ENCODE measurements around the gene RPL28.

RPL28 gene

DNA sequence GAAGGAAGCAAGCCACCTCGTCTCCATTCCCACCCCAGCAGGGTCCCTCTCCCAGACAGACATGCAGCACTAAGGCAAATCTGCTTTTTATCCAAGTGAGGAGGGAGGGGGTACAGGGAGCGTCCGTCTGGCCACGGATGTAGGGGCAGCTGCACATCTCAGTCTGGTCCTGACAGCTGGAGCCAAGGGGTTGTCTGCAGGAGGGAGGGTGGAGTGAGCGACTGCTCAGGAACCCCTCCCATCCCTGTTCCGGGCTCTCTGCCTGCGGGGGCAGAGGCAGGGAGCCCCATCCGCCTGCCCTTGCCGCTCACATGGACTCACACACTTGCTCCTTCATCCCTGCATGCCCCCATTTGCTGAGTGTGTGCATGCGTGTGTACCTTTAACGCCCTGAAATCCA is 6.6 kb upstream of the RPL28 start:
- peaks cover 7% of the 10 kb centered on the region for H3K27me3 ChIP-seq (ENCODE audit: low read depth, low read length)
- H3K9me3 ChIP-seq (ENCODE audit: control insufficient read depth in 1 of 2, low read length in 2 of 2), result no peaks in the 10 kb centered on the region
- H3K4me1 ChIP-seq (ENCODE audit: control insufficient read depth in 1 of 2, insufficient read depth in 2 of 2, low read length in 2 of 2), result peaks cover 0 to 10% of the 10 kb centered on the region in 2 donors
- H3K36me3 ChIP-seq (ENCODE audit: control insufficient read depth in 1 of 2, insufficient read depth in 2 of 2, low read length in 2 of 2), result no peaks in the 10 kb centered on the region
- H3K27ac ChIP-seq (ENCODE audit: low read length), result no peak overlapping the region
- H3K4me3 ChIP-seq (ENCODE audit: low read depth in 1 of 2, low read length in 2 of 2), result no peak overlapping the region

DNA sequence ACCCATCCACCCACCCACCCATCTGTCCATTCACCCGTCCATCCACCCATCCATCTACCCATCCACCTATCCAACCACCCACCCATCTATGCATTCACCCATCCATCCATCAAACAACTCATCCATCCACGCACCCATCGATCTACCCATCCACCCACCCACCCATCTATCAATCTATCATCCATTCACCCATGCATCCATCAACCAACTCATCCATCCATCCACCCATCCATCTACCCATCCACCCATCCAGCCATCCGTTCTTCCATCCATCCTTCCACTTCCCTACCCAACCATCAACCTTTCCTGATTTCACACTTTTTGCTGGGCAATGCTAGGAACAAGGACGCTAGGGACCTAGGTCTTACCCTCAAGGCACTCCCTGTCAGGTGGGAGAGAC is 3.7 kb upstream of the RPL28 start:
- Histone ChIP-seq H3K27me3 (ENCODE audit: low read depth, low read length) (peaks cover 6% of the 10 kb centered on the region), H3K9me3 (ENCODE audit: control insufficient read depth in 1 of 2, low read length in 2 of 2) (no peaks in the 10 kb centered on the region), H3K36me3 (ENCODE audit: control insufficient read depth in 1 of 2, insufficient read depth in 2 of 2, low read length in 2 of 2) (peaks cover 0 to 3% of the 10 kb centered on the region in 2 donors), H3K27ac (ENCODE audit: low read length) (no peak overlapping the region), H3K4me1 (ENCODE audit: control insufficient read depth in 1 of 2, insufficient read depth in 2 of 2, low read length in 2 of 2) (peaks cover 8 to 24% of the 10 kb centered on the region in 2 donors), H3K4me3 (ENCODE audit: low read depth in 1 of 2, low read length in 2 of 2) (no peak overlapping the region)

DNA sequence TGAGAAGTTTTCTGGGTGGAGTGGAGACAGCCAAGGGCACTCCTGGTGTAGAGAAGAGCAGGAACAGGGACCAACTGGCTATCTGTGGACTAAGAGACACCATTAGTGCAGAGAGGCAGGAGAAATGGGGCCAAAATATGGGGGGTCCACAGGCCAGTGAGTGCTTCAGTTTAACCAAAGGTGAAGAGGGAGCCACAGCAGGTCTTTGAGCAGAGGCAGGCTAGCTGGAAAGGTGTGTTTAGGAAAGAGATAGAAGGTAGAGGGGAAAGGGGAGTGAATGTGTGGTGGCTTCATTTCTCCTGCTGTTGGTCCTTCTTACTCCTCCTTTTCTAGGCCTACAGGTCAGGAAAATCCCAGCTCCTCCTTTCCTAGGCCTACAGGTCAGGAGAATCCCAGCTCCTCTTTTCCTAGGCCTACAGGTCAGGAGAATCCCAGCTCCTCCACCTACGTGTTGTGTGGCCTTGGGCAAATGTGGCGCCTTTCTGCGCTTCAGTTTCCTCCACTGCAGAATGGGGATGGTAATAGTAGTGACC is 3.1 kb upstream of the RPL28 start:
- H3K4me3 ChIP-seq (ENCODE audit: low read depth in 1 of 2, low read length in 2 of 2), result no peak overlapping the region
- peaks cover 4% of the 10 kb centered on the region for H3K27me3 ChIP-seq (ENCODE audit: low read depth, low read length)
- no peaks in the 10 kb centered on the region for H3K9me3 ChIP-seq (ENCODE audit: control insufficient read depth in 1 of 2, low read length in 2 of 2)
- H3K4me1 ChIP-seq (ENCODE audit: control insufficient read depth in 1 of 2, insufficient read depth in 2 of 2, low read length in 2 of 2), result peaks cover 14 to 29% of the 10 kb centered on the region in 2 donors
- no peak overlapping the region for H3K27ac ChIP-seq (ENCODE audit: low read length)
- H3K36me3 ChIP-seq (ENCODE audit: control insufficient read depth in 1 of 2, insufficient read depth in 2 of 2, low read length in 2 of 2), result peaks cover 0 to 3% of the 10 kb centered on the region in 2 donors

GRCh38 chr19:55383279-55384130 is 2.2 kb upstream of the RPL28 start:
- Histone ChIP-seq H3K27me3 (ENCODE audit: low read depth, low read length) (no peaks in the 10 kb centered on the region), H3K9me3 (ENCODE audit: control insufficient read depth in 1 of 2, low read length in 2 of 2) (no peaks in the 10 kb centered on the region), H3K27ac (ENCODE audit: low read length) (no peak overlapping the region), H3K36me3 (ENCODE audit: control insufficient read depth in 1 of 2, insufficient read depth in 2 of 2, low read length in 2 of 2) (peaks cover 3 to 12% of the 10 kb centered on the region in 2 donors), H3K4me1 (ENCODE audit: control insufficient read depth in 1 of 2, insufficient read depth in 2 of 2, low read length in 2 of 2) (peaks cover 21 to 34% of the 10 kb centered on the region in 2 donors), H3K4me3 (ENCODE audit: low read depth in 1 of 2, low read length in 2 of 2) (peak overlapping the region in 1 of 2 donors; percentile 97)

DNA sequence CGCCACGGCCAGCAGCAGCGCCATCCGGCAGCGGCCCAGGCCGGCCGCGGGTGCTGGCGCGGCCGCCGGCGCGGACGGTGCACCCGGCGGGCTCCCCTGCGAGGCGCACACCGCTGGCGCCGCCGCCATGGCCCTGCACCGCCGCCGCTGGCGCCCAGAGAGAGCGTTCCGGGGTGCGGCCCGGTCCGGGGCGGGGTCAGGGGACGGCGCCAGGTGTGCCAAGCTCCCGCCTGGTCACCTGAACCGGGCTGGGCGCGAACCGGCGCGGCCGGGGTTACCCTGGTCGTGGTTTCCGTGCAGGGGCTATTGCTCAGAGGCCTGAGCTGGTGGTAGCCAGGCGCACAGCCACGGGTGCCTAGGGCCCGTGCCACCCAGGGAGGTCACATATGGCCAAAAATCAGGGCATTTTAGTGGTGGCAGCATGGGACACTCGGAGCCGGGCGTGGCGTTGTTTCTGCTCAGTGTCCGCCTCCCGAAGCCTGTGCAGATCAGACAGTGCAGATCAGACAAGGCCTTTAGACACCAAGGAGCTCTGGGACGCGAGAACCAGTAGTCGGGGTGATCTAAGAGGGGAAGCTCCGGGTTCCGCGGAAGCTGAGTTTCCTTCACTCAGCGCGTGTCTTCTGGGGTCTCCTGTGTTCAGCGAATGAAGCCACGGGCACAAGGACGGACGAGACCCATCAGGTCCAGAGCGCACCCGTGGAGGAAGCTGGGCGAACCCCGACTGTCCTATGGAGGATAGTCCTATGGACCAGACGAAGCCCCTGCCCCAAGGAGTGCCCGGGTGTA is 1.4 kb upstream of the RPL28 start, which contains the start of gene TMEM238:
Gene TMEM238, minus strand, starts transcription at position 162 of the 789 bp plus-strand sequence. Its CDS starts 33 bp downstream, at position 129.
- Histone ChIP-seq H3K9me3 (ENCODE audit: control insufficient read depth in 1 of 2, low read length in 2 of 2) (no peaks in the 10 kb centered on the region), H3K27ac (ENCODE audit: low read length) (peak within 1 kb of the TSS; percentile 99), H3K4me3 (ENCODE audit: low read depth in 1 of 2, low read length in 2 of 2) (peak within 1 kb of the TSS; percentile 92 to 97), H3K27me3 (ENCODE audit: low read depth, low read length) (no peaks in the 10 kb centered on the region), H3K36me3 (ENCODE audit: control insufficient read depth in 1 of 2, insufficient read depth in 2 of 2, low read length in 2 of 2) (peaks cover 12 to 20% of the 10 kb centered on the region in 2 donors), H3K4me1 (ENCODE audit: control insufficient read depth in 1 of 2, insufficient read depth in 2 of 2, low read length in 2 of 2) (peaks cover 24 to 39% of the 10 kb centered on the region in 2 donors)

DNA sequence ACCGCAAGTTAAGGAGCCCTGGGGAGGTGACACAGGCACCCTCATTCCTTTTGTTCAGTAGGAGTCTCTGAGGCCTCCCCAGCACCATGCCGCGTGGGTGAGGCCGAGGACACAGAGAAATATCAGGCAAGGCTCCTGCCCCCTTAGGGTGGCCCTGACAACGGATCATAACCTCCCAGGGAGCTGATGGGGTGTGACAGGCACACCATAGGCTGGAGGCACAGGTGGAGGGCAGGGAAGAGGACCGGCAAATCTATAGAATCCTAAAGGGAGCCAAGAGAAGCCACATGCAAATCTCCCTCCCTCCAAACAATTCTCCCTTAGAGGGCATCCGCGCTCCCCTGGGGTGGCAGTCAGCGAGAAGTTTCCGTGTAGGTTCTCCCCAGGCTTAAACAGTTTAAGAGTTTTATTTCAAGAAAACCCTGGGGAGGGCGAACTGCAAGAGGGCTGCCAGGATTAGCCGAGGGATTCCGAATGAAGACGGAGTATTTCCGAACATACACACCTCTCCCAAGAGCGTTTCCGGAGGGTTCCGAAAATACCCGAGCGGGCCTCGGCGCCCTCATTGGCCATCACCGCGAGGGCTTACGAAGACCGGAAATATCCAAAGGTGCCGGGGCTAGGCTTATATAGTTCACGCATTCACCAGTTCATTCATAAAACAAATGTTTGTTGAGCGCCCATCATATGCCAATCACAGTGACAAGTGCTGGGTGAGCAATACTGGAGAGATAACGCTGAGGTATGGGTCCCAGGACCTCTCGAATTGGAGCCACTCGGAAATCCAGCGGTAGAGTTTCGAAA is 610 bp upstream of the RPL28 start:
- Histone ChIP-seq H3K36me3 (ENCODE audit: control insufficient read depth in 1 of 2, insufficient read depth in 2 of 2, low read length in 2 of 2) (peaks cover 18 to 28% of the 10 kb centered on the region in 2 donors), H3K4me1 (ENCODE audit: control insufficient read depth in 1 of 2, insufficient read depth in 2 of 2, low read length in 2 of 2) (peaks cover 24 to 46% of the 10 kb centered on the region in 2 donors), H3K4me3 (ENCODE audit: low read depth in 1 of 2, low read length in 2 of 2) (peak overlapping the region; percentile 92 to 97), H3K27ac (ENCODE audit: low read length) (peak overlapping the region; percentile 99), H3K27me3 (ENCODE audit: low read depth, low read length) (no peaks in the 10 kb centered on the region), H3K9me3 (ENCODE audit: control insufficient read depth in 1 of 2, low read length in 2 of 2) (no peaks in the 10 kb centered on the region)

DNA sequence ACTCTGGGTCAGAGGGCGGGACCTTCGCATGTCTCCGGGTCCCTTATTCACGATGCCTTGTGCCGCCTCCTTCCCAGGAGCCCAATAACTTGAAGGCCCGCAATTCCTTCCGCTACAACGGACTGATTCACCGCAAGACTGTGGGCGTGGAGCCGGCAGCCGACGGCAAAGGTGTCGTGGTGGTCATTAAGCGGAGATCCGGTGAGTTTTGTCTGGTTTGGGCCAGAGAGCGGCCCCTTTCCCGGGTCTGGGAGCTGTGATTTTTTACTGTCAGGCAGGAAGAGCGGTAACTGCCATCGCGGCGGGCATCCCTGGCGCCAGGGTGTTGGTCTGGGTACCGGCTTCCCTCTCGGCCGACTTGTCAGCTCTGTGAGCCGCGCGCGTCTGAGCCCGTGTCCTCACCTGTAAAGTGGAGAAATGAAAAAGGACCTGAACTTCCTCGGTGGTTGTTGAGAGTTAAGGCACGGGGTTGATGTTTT is 800 bp downstream of the RPL28 start:
- H3K4me3 ChIP-seq (ENCODE audit: low read depth in 1 of 2, low read length in 2 of 2), result peak overlapping the region; percentile 92 to 97
- peaks cover 23 to 33% of the 10 kb centered on the region in 2 donors for H3K36me3 ChIP-seq (ENCODE audit: control insufficient read depth in 1 of 2, insufficient read depth in 2 of 2, low read length in 2 of 2)
- H3K27ac ChIP-seq (ENCODE audit: low read length), result peak overlapping the region; percentile 85
- no peaks in the 10 kb centered on the region for H3K27me3 ChIP-seq (ENCODE audit: low read depth, low read length)
- H3K4me1 ChIP-seq (ENCODE audit: control insufficient read depth in 1 of 2, insufficient read depth in 2 of 2, low read length in 2 of 2), result peaks cover 24 to 46% of the 10 kb centered on the region in 2 donors
- no peaks in the 10 kb centered on the region for H3K9me3 ChIP-seq (ENCODE audit: control insufficient read depth in 1 of 2, low read length in 2 of 2)

DNA sequence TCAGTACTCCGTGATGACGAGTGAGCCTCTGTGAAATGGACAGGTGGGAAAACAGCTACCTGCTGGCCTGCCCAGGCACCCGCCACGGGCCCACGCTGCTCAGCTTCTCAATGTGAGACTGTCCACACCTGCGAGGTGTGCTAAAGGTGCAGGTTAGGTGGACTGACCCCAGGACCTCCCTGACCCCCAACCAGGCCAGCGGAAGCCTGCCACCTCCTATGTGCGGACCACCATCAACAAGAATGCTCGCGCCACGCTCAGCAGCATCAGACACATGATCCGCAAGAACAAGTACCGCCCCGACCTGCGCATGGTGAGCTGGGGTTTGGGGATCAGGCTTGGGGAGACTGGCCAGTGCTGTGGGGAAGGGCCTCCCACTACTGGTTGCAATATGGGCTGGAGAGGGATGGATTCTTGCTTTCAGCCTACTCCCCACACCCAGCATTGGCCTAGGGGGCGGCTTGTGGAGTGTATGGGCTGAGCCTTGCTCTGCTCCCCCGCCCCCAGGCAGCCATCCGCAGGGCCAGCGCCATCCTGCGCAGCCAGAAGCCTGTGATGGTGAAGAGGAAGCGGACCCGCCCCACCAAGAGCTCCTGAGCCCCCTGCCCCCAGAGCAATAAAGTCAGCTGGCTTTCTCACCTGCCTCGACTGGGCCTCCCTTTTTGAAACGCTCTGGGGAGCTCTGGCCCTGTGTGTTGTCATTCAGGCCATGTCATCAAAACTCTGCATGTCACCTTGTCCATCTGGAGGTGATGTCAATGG is 2.2 kb downstream of the RPL28 start:
- peak overlapping the region; percentile 92 to 97 for H3K4me3 ChIP-seq (ENCODE audit: low read depth in 1 of 2, low read length in 2 of 2)

DNA sequence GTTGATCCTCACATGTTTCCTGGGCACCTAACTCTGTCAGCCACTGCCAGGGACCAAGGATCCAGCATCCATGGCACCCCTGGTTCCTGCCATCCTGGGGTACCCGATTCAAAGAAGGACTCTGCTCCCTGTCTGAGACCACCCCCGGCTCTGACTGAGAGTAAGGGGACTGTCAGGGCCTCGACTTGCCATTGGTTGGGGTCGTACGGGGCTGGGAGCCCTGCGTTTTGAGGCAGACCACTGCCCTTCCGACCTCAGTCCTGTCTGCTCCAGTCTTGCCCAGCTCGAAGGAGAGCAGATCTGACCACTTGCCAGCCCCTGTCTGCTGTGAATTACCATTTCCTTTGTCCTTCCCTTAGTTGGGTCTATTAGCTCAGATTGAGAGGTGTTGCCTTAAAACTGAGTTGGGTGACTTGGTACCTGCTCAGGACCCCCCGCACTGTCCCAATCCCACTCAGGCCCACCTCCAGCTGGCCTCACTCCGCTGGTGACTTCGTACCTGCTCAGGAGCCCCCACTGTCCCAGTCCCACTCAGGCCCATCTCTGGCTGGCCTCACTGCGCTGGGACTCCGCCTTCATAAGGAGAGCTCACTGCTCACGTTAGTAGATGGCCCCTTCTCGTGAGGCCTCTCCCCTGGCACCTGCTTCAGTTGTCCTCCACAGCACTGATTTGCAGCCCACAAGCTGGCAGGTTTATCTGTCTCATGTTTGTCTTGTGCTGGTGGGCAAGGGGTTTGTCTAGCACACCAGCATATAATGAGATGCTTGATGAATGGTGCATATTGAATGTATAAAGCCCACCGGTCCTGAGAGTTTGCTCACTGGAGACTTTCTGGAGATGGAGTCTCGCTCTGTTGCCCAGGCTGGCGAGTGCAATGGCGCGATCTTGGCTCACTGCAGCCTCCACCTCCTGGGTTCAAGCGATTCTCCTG is 3.9 kb downstream of the RPL28 start:
- no peaks in the 10 kb centered on the region for H3K27me3 ChIP-seq (ENCODE audit: low read depth, low read length)
- no peak overlapping the region for H3K27ac ChIP-seq (ENCODE audit: low read length)
- H3K36me3 ChIP-seq (ENCODE audit: control insufficient read depth in 1 of 2, insufficient read depth in 2 of 2, low read length in 2 of 2), result peaks cover 23 to 33% of the 10 kb centered on the region in 2 donors
- H3K4me3 ChIP-seq (ENCODE audit: low read depth in 1 of 2, low read length in 2 of 2), result no peak overlapping the region
- H3K9me3 ChIP-seq (ENCODE audit: control insufficient read depth in 1 of 2, low read length in 2 of 2), result no peaks in the 10 kb centered on the region
- H3K4me1 ChIP-seq (ENCODE audit: control insufficient read depth in 1 of 2, insufficient read depth in 2 of 2, low read length in 2 of 2), result peaks cover 22 to 36% of the 10 kb centered on the region in 2 donors

More for the DNA sequence above, 2.2 kb downstream of the RPL28 start:
- Histone ChIP-seq H3K27me3 (ENCODE audit: low read depth, low read length) (no peaks in the 10 kb centered on the region), H3K27ac (ENCODE audit: low read length) (no peak overlapping the region), H3K36me3 (ENCODE audit: control insufficient read depth in 1 of 2, insufficient read depth in 2 of 2, low read length in 2 of 2) (peaks cover 23 to 33% of the 10 kb centered on the region in 2 donors), H3K9me3 (ENCODE audit: control insufficient read depth in 1 of 2, low read length in 2 of 2) (no peaks in the 10 kb centered on the region), H3K4me1 (ENCODE audit: control insufficient read depth in 1 of 2, insufficient read depth in 2 of 2, low read length in 2 of 2) (peaks cover 24 to 46% of the 10 kb centered on the region in 2 donors)
